Astrocyte (in vitro differentiated cells and primary cell): ENCODE measurements around the gene ALDH6A1. TPM values are rescaled to one million over a fixed set of nuclear protein-coding genes. Genes with fewer than 3 reads are reported as not detected.

Experiments
- DNase-seq: peaks from one replicate; pipeline ENCODE4 v3.0.0-alpha.2; 2010; ENCODE audit warnings: low read depth
- FAIRE-seq: peaks from 2 replicates; lab custom pipeline; 2011; peaks lifted over from hg19 to GRCh38; lab: Jason Lieb, UNC
- H2AFZ ChIP-seq: 2 replicates; pipeline ENCODE4 v1.6.0; 2012; ENCODE audit warnings: low read depth, low read length, inconsistent platforms
- H3K27ac ChIP-seq: 2 replicates; pipeline ENCODE4 v1.5.1; 2011; ENCODE audit warnings: low read depth, low read length, inconsistent platforms
- H3K27me3 ChIP-seq: 2 replicates; pipeline ENCODE4 v1.6.0; 2011; ENCODE audit warnings: low read length, inconsistent platforms; ENCODE audit not compliant: insufficient read depth
- H3K36me3 ChIP-seq: 2 replicates; pipeline ENCODE4 v1.5.1; 2011; ENCODE audit warnings: low read length, inconsistent platforms; ENCODE audit not compliant: insufficient read depth
- H3K4me1 ChIP-seq: 2 replicates; pipeline ENCODE4 v1.5.1; 2011; ENCODE audit warnings: low read length, inconsistent platforms; ENCODE audit not compliant: insufficient read depth
- H3K4me2 ChIP-seq: 2 replicates; pipeline ENCODE4 v1.6.0; 2012; ENCODE audit warnings: low read length, inconsistent platforms
- H3K4me3 ChIP-seq: 2 replicates; pipeline ENCODE4 v1.5.1; 2011; ENCODE audit warnings: low read depth, mild to moderate bottlenecking, low read length, inconsistent platforms; ENCODE audit not compliant: insufficient read depth
- H3K79me2 ChIP-seq: 2 replicates; pipeline ENCODE4 v1.6.0; 2012; ENCODE audit warnings: mild to moderate bottlenecking, low read length, inconsistent platforms; ENCODE audit not compliant: insufficient read depth
- H3K9ac ChIP-seq: 2 replicates; pipeline ENCODE4 v1.6.0; 2012; ENCODE audit warnings: mild to moderate bottlenecking, low read length, inconsistent platforms
- H3K9me3 ChIP-seq: 2 replicates; pipeline ENCODE4 v1.5.1; 2012; ENCODE audit warnings: low read depth, mild to moderate bottlenecking, low read length, inconsistent platforms; ENCODE audit not compliant: insufficient read depth
- H4K20me1 ChIP-seq: 2 replicates; pipeline ENCODE4 v1.6.0; 2012; ENCODE audit warnings: low read length, inconsistent platforms; ENCODE audit not compliant: insufficient read depth
- H3K27ac Mint-ChIP-seq: one replicate; pipeline ENCODE4 v1.8.0; 2021; ENCODE audit warnings: mild to moderate bottlenecking, mixed read lengths; ENCODE audit not compliant: unreplicated experiment
- H3K27me3 Mint-ChIP-seq: one replicate; pipeline ENCODE4 v1.8.0; 2021; ENCODE audit warnings: low read depth, mixed read lengths; ENCODE audit not compliant: unreplicated experiment
- H3K36me3 Mint-ChIP-seq: one replicate; pipeline ENCODE4 v1.8.0; 2021; ENCODE audit warnings: low read depth, mixed read lengths; ENCODE audit not compliant: unreplicated experiment
- H3K4me1 Mint-ChIP-seq: one replicate; pipeline ENCODE4 v1.8.0; 2021; ENCODE audit warnings: low read depth, mixed read lengths; ENCODE audit not compliant: unreplicated experiment
- H3K4me3 Mint-ChIP-seq: one replicate; pipeline ENCODE4 v1.8.0; 2021; ENCODE audit warnings: mild to moderate bottlenecking, moderate library complexity, mixed read lengths; ENCODE audit not compliant: unreplicated experiment
- H3K9me3 Mint-ChIP-seq: one replicate; pipeline ENCODE4 v1.8.0; 2021; ENCODE audit warnings: mild to moderate bottlenecking, mixed read lengths; ENCODE audit not compliant: unreplicated experiment
- EZH2 ChIP-seq: IDR thresholded peaks from 2 replicates; pipeline ENCODE4 v1.6.1; 2012; ENCODE audit warnings: mild to moderate bottlenecking, low read length, inconsistent platforms; ENCODE audit not compliant: insufficient read depth
- total RNA-seq: library from RNA; stranded (reverse); gene quantifications from 2 replicates; pipeline ENCODE4 v1.2.1, GENCODE V29; 2021
- TF ChIP-seq, protein P1 (sequence below): IDR thresholded peaks from 2 replicates; pipeline ENCODE4 v1.5.1; 2011; ENCODE audit warnings: low read depth, mild to moderate bottlenecking, inconsistent platforms, low read length, moderate library complexity; ENCODE audit not compliant: insufficient read depth

ALDH6A1 gene
- total RNA-seq, 1 donor from 2014 or later, result 12.0 TPM

DNA sequence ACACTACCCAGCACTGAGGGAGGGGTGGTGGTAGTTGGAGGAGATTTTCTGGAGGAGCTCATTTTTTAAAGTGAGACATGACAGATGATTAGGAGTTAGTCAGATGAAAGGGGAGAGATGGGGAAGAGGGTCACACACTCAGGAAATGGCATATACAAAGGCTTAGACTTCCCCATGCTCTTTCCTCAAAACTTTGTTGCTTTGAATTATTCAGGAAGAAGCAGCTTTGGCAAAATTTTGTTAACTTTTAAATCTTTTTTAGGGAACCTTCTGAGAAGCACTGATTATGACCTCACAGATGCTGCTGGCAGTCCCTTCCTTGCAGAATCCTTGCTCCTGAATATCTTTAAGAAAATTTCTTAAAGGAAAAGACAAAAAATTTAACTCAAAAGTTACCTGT is 19.8 kb downstream of the ALDH6A1 start:
- FAIRE-seq (no peak), DNase-seq (no peak)
- H3K9me3 Mint-ChIP-seq, result no peaks in the 10 kb centered on the region
- TF ChIP-seq EZH2, result no peak
- TF ChIP-seq, protein P1, sequence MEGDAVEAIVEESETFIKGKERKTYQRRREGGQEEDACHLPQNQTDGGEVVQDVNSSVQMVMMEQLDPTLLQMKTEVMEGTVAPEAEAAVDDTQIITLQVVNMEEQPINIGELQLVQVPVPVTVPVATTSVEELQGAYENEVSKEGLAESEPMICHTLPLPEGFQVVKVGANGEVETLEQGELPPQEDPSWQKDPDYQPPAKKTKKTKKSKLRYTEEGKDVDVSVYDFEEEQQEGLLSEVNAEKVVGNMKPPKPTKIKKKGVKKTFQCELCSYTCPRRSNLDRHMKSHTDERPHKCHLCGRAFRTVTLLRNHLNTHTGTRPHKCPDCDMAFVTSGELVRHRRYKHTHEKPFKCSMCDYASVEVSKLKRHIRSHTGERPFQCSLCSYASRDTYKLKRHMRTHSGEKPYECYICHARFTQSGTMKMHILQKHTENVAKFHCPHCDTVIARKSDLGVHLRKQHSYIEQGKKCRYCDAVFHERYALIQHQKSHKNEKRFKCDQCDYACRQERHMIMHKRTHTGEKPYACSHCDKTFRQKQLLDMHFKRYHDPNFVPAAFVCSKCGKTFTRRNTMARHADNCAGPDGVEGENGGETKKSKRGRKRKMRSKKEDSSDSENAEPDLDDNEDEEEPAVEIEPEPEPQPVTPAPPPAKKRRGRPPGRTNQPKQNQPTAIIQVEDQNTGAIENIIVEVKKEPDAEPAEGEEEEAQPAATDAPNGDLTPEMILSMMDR, result no peak
- H3K27me3 Mint-ChIP-seq, result no peaks in the 10 kb centered on the region
- no peak overlapping the region for H3K4me3 Mint-ChIP-seq
- H3K9ac ChIP-seq, result no peak overlapping the region
- no peaks in the 10 kb centered on the region for H3K79me2 ChIP-seq
- no peak overlapping the region for H3K27ac Mint-ChIP-seq
- H3K4me1 Mint-ChIP-seq, result peaks cover 6% of the 10 kb centered on the region
- H3K4me2 ChIP-seq, result no peak overlapping the region
- H3K36me3 Mint-ChIP-seq, result peaks cover 8% of the 10 kb centered on the region
- no peaks in the 10 kb centered on the region for H3K36me3 ChIP-seq
- H3K4me1 ChIP-seq, result peaks cover 8% of the 10 kb centered on the region
- no peak overlapping the region for H2AFZ ChIP-seq
- H3K4me3 ChIP-seq, result no peak overlapping the region
- no peaks in the 10 kb centered on the region for H4K20me1 ChIP-seq
- no peaks in the 10 kb centered on the region for H3K9me3 ChIP-seq
- H3K27me3 ChIP-seq, result no peaks in the 10 kb centered on the region
- no peak overlapping the region for H3K27ac ChIP-seq

DNA sequence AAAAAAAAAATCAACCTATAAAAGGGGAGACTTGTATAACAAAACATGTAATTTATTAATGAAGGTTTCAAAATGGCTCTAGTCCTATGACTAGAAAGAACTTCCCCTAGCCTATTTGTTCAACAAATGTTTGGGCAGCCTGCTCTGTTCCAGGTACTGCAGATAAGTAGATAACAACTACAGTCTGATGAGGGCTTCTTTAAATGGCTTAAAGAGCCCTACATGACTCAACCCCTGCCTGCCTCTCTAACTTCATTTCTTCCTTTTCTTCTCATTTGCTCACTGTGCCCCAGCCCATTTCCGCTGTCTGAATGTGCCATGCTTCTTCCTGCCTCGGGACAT is 21.5 kb downstream of the ALDH6A1 start:
- Histone ChIP-seq H3K79me2 (no peaks in the 10 kb centered on the region), H3K4me3 (no peak overlapping the region), H3K4me2 (no peak overlapping the region), H3K4me1 (peaks cover 8% of the 10 kb centered on the region), H3K27ac (no peak overlapping the region), H2AFZ (no peak overlapping the region), H3K9ac (no peak overlapping the region), H3K9me3 (no peaks in the 10 kb centered on the region), H3K27me3 (no peaks in the 10 kb centered on the region), H4K20me1 (no peaks in the 10 kb centered on the region), H3K36me3 (no peaks in the 10 kb centered on the region)
- no peak overlapping the region for H3K4me3 Mint-ChIP-seq
- peaks cover 8% of the 10 kb centered on the region for H3K36me3 Mint-ChIP-seq
- FAIRE-seq (no peak), DNase-seq (no peak)
- H3K9me3 Mint-ChIP-seq, result no peaks in the 10 kb centered on the region
- no peak for TF ChIP-seq EZH2
- TF ChIP-seq, protein P1, result no peak
- H3K27me3 Mint-ChIP-seq, result no peaks in the 10 kb centered on the region
- H3K4me1 Mint-ChIP-seq, result peaks cover 6% of the 10 kb centered on the region
- no peak overlapping the region for H3K27ac Mint-ChIP-seq

DNA sequence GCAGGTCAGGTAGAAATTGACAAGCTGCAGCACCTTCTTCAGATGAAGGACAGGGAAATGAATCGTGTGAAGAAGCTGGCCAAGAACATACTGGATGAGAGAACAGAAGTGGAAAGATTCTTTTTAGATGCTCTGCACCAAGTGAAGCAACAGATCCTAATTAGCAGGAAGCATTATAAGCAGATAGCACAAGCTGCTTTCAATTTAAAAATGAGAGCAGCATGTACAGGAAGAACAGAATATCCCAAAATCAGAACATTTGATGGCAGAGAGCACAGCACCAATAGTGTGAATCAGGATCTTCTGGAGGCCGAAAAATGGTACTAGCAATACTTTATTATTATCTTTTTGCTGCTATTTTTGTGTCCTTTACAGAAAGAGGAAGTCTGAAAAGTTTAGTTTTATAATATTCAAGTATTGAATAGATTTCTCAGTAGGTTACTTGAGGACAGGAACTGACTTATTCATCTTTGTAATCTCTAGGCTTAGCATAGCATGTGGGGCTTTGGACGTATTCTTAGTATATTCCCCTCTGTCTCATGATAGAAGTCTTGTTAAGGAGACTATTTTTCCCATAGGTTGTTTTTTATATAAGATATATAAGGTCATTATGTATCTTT is 34.3 kb downstream of the ALDH6A1 start:
- Histone ChIP-seq H3K79me2 (no peaks in the 10 kb centered on the region), H3K4me2 (no peak overlapping the region), H2AFZ (no peak overlapping the region), H3K27ac (no peak overlapping the region), H3K9me3 (no peaks in the 10 kb centered on the region), H3K4me3 (no peak overlapping the region), H4K20me1 (no peaks in the 10 kb centered on the region), H3K9ac (no peak overlapping the region), H3K36me3 (no peaks in the 10 kb centered on the region), H3K4me1 (peaks cover 4% of the 10 kb centered on the region), H3K27me3 (no peaks in the 10 kb centered on the region)
- TF ChIP-seq, protein P1, result no peak
- TF ChIP-seq EZH2, result no peak
- no peak overlapping the region for H3K27ac Mint-ChIP-seq
- FAIRE-seq, result no peak
- H3K36me3 Mint-ChIP-seq, result peaks cover 3% of the 10 kb centered on the region
- DNase-seq, result no peak
- no peak overlapping the region for H3K4me3 Mint-ChIP-seq
- no peaks in the 10 kb centered on the region for H3K27me3 Mint-ChIP-seq
- H3K4me1 Mint-ChIP-seq, result peaks cover 5% of the 10 kb centered on the region
- H3K9me3 Mint-ChIP-seq, result no peaks in the 10 kb centered on the region
